ENCODE results near the gene SMYD3.

- TF ChIP-seq ZBED1 (IDR thresholded peaks at IDR 0.05; ENCODE audit: borderline replicate concordance) (no peak), NR2F1 (conservative IDR thresholded peaks at IDR 0.05) (no peak), RB1 (IDR thresholded peaks at IDR 0.05; ENCODE audit: borderline replicate concordance) (no peak), NFYA (IDR thresholded peaks at IDR 0.05; ENCODE audit: borderline replicate concordance, low read depth, low read length) (no peak)
- TF ChIP-seq, protein P1, sequence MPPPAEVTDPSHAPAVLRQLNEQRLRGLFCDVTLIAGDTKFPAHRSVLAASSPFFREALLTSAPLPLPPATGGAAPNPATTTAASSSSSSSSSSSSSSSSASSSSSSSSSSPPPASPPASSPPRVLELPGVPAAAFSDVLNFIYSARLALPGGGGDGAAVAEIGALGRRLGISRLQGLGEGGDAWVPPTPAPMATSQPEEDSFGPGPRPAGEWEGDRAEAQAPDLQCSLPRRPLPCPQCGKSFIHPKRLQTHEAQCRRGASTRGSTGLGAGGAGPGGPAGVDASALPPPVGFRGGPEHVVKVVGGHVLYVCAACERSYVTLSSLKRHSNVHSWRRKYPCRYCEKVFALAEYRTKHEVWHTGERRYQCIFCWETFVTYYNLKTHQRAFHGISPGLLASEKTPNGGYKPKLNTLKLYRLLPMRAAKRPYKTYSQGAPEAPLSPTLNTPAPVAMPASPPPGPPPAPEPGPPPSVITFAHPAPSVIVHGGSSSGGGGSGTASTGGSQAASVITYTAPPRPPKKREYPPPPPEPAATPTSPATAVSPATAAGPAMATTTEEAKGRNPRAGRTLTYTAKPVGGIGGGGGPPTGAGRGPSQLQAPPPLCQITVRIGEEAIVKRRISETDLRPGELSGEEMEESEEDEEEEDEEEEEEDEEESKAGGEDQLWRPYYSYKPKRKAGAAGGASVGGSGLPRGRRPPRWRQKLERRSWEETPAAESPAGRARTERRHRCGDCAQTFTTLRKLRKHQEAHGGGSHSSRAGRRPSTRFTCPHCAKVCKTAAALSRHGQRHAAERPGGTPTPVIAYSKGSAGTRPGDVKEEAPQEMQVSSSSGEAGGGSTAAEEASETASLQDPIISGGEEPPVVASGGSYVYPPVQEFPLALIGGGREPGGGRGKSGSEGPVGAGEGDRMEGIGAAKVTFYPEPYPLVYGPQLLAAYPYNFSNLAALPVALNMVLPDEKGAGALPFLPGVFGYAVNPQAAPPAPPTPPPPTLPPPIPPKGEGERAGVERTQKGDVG (CRISPR knock-in tag; IDR thresholded peaks at IDR 0.05) = no peak
Measured at GRCh38 chr1:246169486-246169885, 337.6 kb downstream of the SMYD3 start.
